Stimulated activated CD4-positive, alpha-beta T cell treated with anti-CD3 and anti-CD28 coated beads, Interleukin-15, amount 100 ng/mL, for 24 hours (primary cell): Measurements from ENCODE around the gene CSGALNACT2.

Experiments
- DNase-seq: peaks from one replicate; pipeline ENCODE4 v3.0.0-alpha.2; 2020

CSGALNACT2 gene

GRCh38 chr10:43112608-43112961, 25.7 kb upstream of the CSGALNACT2 start:
- no peak for DNase-seq

DNA sequence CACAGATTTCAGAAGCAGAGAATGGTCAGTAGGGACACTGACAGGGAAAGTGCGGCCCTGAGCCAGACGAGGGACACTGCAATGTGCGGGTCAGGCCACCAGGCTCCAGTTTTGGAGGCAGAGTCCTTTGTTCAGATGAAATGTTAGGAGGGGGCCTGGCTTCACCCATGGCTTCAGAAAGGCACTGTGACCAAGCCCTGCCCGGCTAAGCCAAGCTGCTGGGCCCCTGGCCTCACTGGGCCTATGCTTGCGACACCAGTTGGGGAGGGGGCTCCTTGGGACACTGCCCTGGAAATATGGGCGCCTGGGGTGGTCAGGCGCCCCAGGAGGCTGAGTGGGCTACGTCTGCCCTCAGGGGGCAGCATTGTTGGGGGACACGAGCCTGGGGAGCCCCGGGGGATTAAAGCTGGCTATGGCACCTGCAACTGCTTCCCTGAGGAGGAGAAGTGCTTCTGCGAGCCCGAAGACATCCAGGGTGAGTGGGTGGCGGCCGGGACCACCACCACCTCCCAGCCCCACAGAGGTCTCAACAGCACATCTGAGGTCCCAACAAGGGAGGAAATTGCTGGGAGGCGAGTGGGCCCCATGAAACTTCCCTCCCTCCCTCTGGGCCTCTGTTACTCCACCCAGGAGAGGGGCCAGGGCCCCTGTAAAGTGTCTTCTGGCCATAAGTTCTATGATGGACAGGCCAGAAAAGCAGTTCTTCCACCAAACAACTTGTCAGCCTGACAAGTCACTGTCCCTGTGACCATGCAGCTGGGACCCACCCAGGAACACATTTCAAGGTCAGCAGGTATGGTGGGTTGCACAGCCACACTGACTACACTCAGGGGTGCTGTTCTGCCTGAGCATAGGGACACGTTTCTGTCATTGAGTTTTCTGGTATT, 24.8 kb upstream of the CSGALNACT2 start:
- no peak for DNase-seq

- DNase-seq, result no peak
Measured at GRCh38 chr10:43114088-43114742, 24.0 kb upstream of the CSGALNACT2 start.

DNA sequence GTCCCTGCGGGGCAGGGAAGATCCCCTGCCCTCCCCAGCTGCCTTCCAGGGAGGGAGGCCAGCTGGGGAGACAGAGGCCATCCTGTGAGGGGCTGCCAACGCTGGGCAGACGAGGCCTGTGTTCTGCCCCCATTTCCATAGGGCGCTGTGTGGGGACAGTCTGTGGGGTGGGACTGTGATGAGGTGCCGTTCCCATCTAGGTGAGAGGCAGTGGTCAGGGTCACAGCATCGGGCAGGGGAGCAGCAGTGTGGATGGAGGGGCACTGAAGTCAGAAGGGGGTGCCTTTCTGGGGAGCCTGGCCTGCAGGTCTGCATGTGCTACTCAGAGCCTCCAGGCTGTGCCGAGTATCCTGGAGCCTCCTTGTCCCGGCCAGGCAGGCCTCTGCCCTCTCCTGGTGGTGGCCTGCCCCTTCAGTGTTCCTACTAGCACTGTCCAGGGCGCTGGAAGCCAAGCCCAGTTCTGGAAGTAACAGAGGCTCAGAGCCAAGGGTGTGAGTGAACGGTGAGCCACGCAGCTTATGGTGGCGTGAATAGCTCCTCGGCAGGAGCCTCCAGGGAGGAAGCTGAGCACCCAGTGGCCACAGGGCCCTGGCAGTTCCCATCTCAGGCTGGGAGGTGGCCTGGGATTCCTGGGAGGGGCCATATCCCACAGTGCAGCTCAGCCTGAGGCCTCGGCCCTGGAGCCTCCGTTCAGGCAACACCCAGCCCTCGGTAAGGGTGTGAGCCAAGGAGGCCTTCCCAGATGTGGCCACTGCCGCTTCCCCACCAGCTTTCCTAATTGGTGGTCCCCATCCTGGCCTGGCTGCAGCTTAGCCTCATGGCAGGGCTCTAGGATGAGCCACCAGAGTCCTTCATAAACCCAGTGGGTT, 23.3 kb upstream of the CSGALNACT2 start:
- no peak for DNase-seq

- no peak for DNase-seq
Measured at GRCh38 chr10:43115881-43116595, 22.2 kb upstream of the CSGALNACT2 start.

DNA sequence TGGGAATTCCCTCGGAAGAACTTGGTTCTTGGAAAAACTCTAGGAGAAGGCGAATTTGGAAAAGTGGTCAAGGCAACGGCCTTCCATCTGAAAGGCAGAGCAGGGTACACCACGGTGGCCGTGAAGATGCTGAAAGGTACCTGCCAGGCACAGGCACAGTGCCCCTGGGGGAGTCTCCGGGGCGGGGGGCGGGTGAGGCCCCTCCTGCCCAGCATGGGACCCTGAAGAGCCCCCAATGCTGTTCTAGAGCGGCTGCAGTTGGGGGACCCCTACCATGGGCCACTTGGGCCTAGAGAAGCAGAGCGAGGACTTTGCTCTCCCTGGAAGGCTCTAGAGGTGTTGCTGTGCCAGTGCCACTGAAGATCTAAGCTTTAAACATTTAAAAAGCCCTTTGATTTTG, 21.6 kb upstream of the CSGALNACT2 start:
- DNase-seq, result no peak

DNA sequence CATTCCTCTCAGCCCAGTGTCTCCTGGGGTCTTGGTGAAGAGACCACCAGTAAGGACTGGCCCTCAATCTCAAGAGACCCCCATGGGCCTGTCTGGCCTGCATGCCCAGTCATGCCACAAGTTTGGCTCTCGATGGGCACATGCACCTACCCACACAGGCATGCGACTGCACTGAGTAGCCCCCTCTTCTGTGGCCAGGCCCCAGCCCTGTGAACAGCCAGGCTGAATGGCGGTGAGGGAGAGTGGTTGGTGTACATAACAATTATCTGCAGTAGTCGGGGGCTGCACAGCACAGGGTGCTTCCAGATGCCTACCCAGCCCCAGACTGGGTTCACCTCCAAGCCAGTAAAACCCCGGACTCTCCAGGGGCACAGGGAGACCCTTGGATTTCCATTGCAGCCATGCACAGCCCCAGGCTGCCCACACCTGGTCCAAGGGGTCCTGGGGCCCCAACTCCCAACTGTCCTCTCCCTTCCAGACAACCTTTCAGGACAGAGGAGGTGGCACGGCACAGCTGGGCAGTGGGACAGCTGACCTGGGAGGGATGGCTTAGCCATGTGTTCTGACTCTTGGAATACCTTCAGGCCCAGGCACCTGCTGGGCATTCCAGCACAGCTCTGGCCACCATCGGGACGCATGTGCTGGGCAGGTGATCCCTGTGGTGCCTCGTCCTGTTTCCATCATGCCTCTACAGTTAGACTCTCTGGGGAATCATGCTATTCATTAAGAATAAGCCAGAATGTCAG, 21.0 kb upstream of the CSGALNACT2 start:
- no peak for DNase-seq

DNA sequence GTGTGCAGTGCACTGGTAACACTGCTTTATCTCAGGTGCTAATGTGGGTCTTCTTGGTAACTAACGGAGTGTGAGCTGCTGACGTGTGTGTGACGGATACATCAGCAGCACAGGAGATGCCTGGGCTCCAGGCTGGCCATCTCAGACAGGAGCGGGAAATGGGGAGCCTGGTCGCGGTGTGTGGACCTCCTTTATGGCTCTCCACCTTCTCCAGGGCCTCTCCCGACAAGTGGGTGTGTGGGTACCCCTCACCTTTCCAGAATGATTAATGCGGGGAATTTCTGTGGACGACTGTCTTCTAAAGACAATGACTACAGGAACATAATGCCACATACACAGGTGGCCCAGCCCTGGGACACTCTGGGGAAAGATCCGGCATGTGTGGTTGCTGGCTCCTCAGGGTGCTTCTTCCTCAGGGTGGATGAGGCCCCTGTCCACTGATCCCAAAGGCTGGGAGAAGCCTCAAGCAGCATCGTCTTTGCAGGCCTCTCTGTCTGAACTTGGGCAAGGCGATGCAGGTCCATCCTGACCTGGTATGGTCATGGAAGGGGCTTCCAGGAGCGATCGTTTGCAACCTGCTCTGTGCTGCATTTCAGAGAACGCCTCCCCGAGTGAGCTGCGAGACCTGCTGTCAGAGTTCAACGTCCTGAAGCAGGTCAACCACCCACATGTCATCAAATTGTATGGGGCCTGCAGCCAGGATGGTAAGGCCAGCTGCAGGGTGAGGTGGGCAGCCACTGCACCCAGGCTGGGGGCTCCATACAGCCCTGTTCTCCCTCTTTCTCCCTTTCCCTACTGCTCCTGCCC, 20.3 kb upstream of the CSGALNACT2 start:
- no peak for DNase-seq

GRCh38 chr10:43118631-43119415, 19.4 kb upstream of the CSGALNACT2 start:
- no peak for DNase-seq

GRCh38 chr10:43119416-43120115, 18.7 kb upstream of the CSGALNACT2 start:
- no peak for DNase-seq

DNA sequence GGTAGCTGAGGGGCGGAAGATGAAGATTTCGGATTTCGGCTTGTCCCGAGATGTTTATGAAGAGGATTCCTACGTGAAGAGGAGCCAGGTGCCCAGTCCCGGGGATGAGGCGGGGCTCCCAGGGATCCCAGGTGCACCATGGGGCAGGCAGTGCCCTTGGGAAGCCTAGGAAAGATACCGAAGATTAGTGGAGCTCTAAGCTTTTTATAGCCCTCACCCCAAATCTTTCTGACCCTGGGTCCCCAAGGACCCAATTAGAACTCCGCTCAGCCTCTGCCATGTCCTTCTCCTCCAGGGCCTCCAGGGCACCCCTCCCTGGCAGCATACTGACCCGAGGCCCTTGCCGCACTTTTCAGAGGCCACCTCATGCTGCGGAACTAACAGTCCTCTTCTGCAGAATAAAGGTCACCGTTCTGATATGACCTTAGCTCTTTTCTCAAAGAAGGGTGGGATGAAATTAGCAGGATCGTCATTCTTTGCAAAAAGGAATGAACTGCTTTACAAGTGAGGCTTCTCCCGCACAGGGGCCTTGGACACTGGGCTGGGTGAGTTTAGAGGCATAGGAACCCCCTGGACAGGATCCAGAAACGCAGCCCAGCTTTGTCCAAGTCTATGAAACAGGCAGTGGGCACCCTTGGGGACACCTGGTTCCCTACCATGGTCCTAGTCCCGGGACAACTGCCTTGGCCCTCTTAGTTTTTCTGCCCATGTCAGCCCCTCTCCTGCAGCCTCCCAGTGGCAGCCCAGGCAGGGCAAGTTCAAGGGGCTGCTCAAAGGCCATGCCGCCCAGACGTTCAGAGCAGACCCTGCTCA, 17.9 kb upstream of the CSGALNACT2 start:
- DNase-seq, result no peak

- DNase-seq, result peak; percentile 71
Measured at GRCh38 chr10:43120929-43121314, 17.3 kb upstream of the CSGALNACT2 start.

GRCh38 chr10:43121444-43121843, 16.8 kb upstream of the CSGALNACT2 start:
- DNase-seq, result no peak

DNA sequence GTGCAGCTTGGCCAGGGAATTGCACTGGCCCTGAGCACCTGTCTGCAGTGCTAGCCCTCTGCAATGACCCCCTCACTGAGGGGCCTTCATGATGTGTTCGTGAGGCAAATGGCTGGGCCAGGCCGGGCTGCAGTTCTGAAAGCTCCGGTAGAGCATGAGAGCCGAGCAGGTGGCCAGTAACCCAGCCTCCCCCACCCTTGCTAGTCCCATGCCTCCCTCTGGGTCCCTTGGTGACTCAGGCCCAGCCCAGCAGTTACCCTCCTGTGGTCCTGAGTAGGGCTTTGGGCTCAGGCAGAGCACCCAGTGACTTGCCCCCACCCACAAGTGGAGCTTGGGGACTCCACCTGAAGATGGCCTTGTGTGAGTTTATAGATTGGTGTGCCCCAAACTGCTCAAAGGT, 16.1 kb upstream of the CSGALNACT2 start:
- no peak for DNase-seq

GRCh38 chr10:43122826-43123225, 15.4 kb upstream of the CSGALNACT2 start:
- no peak for DNase-seq

DNA sequence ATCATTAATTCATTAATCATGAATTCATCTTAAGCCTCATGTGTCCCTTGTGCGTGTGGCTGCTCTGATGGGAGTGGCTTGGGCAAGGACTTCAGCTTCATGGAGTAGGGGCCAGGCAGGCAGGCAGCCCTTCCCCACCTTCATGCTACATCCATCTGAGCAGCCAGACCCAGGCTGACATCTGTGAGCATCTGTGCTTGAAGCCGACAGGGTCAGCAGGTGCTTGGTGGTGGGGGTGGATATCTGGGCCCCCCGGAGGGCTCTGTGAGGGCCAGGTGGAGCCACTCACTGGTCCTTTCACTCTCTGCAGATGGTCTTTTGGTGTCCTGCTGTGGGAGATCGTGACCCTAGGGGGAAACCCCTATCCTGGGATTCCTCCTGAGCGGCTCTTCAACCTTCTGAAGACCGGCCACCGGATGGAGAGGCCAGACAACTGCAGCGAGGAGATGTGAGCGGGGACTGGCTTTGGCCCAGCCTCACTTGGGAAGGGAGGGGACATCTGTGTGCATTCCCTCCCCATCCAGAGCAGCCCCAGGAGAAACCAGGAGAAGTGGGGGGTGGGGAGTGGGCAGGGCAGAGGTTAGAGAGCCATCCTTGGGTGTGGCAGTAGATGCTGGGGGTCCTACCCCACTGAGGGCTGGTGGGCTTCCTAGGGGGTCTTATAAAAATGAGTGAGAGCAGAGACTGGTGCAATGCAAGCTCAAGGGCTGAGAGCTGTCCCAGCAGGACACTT, 14.7 kb upstream of the CSGALNACT2 start:
- no peak for DNase-seq

DNA sequence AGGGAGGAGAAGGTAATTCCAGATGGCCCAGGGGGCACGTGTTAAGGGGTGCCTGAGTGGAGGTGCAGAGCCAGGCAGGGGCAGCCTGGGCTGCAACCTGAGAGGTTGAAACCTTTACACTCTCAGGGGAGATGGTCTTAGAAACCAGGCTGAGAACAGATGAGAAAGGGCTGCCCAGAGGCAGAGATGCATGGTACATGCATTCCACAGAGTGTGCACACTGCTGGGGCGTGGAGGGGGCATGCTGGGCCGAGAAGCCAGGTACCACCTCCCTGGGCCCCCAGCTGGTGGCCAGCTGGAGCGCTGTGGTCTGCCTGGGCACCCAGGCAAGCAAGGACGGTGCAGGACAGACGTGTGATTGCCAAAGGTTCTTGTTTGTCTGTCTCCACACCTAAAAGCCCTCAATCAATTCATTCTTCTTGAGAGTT, 14.1 kb upstream of the CSGALNACT2 start:
- no peak for DNase-seq
